GM12873 (cell line): Measurements from ENCODE around the gene C11orf54.

Experiments used
- TF ChIP-seq, protein P1 (sequence below): IDR thresholded peaks from 2 replicates; pipeline ENCODE4 v1.5.1; 2012; ENCODE audit warnings: low read depth, mild to moderate bottlenecking, moderate library complexity, low read length, control low read depth; ENCODE audit not compliant: insufficient read depth; ENCODE audit errors: missing control alignments

The C11orf54 gene

DNA sequence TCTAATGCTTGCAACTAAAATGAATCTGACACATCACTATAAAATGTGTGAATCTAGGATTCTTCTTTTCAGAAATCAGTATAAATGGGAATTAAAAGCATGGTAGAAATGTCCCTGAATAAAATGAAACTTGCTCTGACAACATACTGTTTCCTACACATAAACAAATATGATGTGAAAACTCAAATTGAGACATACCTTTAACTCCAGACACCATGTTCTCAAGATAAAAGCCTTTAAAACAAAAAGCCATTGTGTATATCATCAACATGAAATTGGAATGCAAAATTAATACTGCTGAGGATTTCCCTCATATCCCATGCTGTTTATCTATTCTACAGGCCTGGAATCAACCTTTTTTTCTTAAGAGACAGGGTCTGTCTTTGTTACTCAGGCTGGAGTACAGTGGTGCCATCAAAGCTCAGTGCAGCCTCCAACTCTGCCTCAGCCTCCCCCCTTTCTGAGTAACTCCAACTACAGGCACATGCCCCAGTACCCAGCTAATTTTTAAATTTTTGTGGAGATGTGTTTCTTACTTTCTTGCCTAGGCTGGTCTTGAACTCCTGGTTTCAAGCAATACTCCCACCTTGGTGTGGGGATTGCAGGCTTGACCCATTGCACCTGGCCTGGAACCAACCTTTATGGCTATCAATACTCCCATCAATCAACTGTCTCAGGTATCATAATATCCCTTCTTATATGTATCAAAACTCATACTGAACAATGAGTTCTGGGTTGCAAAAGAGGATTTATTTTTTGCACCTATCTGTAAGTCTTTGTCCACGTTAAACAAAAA lies 6.8 kb upstream of the C11orf54 start:
- TF ChIP-seq, protein P1, sequence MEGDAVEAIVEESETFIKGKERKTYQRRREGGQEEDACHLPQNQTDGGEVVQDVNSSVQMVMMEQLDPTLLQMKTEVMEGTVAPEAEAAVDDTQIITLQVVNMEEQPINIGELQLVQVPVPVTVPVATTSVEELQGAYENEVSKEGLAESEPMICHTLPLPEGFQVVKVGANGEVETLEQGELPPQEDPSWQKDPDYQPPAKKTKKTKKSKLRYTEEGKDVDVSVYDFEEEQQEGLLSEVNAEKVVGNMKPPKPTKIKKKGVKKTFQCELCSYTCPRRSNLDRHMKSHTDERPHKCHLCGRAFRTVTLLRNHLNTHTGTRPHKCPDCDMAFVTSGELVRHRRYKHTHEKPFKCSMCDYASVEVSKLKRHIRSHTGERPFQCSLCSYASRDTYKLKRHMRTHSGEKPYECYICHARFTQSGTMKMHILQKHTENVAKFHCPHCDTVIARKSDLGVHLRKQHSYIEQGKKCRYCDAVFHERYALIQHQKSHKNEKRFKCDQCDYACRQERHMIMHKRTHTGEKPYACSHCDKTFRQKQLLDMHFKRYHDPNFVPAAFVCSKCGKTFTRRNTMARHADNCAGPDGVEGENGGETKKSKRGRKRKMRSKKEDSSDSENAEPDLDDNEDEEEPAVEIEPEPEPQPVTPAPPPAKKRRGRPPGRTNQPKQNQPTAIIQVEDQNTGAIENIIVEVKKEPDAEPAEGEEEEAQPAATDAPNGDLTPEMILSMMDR, result no peak

DNA sequence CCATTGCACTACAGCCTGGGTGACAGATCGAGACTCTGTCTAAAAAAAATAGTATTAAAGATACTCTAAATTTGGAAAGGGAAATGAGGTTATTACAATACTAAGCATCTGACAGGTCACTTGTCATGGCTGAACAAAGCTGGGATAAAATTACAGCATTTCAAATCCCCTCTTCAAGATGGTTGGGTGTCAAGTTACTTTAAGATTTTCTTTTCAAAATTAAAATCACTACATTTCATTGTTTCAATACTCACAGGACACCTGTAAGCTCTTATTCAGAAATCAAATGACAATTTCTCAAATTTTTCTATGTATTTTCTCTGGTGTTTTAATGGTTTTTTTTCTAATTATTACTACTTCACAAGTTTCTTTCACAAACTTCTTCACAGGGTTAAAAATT lies 5.8 kb upstream of the C11orf54 start:
- TF ChIP-seq, protein P1, result no peak

DNA sequence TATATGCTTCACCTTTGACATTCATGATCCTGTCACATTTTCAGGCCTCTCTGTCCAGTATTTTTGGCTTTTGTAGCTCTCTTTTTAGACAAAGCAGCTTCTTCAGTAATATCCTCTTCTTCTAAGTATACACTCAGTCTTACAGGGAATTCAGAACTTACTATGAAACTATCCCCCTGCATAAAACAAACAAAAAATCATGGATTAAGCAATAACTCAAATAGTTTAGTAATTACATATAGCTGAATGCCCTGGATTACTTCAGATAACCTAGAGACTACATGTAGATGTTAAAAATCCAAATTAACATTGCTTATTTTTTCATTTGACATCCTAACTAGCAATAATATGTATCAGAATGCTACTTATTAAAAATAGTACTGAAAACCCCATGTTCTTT lies 5.3 kb upstream of the C11orf54 start:
- TF ChIP-seq, protein P1, result no peak

DNA sequence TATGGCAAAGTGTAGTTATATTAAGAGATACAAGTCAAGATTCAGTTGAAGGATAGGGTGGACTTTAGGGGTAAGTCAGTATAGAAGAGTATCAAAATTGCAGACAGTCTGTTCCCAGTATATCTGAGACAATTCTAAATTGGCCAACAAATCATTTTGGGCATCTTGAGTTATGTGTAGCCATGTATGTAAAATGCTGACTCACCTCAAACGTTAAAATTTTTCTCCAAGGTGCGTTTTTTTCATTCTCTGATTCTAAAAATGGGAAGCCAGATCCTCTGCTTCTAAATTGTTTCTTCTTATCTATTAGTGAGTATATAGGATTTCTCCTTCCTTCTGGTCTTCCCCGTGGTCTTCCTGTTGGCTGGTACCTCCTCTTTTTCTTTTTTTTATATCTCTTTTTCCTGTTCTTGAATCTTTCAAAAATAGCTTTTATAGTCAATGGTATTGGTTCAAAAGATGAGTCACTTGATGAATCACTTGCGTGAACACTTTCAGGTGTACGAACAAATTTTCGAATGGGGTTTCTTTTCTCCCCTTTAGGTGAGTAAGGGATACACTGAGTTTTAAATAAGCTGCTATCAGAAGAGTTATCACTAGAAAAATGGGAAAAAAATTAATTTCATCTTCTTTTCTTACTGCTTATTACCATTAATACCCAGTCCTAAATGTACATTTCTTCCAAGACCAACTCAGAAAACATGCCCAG lies 3.4 kb upstream of the C11orf54 start:
- TF ChIP-seq, protein P1, result no peak

DNA sequence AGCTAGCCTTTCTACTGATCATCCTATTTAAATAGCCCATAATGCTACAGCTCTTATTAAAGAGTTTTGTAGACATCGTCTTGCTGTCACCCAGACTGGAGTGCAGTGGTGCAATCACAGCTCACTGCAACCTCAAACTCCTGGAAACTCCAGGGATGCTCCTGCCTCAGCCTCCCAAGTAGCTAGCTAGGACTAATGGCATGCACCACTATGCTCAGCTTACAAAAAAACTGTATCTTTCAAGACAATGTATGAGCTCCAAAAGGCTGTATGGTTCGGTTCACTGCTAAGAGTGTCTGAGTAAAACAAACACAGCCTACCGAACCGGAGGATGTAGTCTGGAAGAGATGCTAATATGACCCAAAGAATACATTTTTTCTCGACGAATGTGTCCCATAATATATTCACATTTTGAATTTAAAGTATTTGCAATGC lies 2.8 kb upstream of the C11orf54 start:
- TF ChIP-seq, protein P1, result no peak

DNA sequence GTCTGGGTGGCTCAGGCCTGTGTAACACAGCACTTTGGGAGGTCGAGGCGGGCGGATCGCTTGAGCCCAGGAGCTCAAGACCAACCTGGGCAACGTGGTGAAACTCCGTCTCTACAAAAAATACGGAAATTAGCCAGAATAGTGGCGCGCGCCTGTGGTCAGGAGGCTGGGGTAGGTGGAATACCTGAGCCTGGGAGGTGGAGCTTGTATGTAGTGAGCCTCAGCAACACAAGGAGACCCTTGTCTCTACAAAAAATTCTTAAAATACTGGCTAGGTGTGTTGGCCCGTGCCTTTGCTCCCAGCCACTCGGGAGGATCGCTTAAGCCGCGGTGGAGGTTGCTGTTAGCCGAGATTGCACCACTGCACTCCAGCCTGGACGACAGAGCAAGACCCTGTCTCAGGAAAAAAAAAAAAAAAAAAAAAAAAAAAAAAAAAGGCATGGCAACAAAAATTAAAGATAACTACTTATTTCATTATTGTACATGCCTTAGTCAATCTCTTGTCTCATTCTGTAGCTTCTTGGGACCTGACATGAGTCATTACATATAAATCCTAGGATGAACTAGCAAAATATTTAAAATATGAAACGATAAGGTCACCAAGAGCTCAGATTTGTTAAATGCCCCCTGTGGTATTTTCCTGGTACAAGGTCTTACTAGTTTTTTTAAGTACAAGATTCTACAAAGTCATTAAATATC lies 1.3 kb upstream of the C11orf54 start:
- TF ChIP-seq, protein P1, result no peak

DNA sequence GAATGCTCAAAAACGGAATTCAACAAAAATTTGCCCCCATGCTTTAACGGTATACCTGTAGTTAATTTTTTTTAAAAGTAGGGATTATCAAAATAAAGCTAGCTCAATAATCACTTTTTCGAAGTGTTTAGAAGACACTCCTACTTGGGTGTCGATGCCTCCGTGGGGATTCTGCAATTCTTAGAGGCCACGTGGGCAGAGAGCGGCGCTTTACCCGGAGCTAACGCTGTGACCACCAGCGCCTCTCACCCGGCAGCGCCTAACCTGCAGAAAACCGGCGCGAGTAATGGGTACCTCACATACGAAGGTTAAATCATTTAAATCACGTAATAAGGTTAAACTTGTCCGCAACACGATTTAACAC lies 760 bp upstream of the C11orf54 start:
- TF ChIP-seq, protein P1, result no peak
